Raji (cell line): ENCODE results near the gene WNT4.

Experiments
- POLR2A ChIP-seq: IDR thresholded peaks from 2 replicates; pipeline ENCODE4 v1.6.1; 2011; ENCODE audit warnings: low read depth, low read length, control low read depth; ENCODE audit not compliant: insufficient read depth

The WNT4 gene

GRCh38 chr1:22111620-22112019 is 31.3 kb downstream of the WNT4 start:
- TF ChIP-seq POLR2A: no peak

DNA sequence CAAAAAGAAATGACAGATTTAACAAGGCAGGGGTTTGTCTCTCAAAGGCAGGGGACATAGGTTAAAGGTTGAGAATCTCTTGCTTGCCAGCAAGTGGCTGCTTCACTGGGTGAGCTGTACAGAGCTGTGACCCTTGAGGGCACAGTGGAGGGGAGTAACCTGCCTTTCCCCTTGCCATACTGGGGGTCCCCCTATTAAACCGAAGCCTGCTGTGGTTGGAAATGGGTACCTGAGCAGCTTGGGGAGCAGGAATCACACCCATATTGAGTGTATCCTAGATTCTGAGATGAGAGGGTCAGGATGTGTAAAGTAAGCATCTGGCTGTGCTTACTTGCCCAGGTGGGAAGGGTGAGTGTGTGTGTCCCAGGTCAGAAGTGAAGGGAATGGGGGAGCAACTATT is 31.8 kb downstream of the WNT4 start:
- TF ChIP-seq POLR2A: no peak

DNA sequence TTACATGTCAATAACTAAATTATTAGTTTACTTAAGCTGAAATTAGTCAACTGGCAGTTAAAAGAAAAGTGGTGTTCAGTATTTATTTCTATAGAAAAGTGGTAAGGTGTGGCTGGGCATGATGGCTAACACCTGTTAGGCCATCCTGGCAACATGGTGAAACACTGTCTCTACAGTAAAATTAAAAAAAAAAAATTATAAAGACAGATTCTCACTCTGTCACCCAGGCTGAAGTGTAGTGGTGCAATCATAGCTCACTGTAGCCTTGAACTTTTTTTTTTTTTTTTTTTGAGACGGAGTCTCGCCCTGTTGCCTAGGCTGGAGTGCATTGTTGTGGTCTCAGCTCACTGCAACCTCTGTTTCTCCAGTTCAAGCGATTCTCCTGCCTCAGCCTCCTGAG is 32.9 kb downstream of the WNT4 start:
- TF ChIP-seq POLR2A: no peak

DNA sequence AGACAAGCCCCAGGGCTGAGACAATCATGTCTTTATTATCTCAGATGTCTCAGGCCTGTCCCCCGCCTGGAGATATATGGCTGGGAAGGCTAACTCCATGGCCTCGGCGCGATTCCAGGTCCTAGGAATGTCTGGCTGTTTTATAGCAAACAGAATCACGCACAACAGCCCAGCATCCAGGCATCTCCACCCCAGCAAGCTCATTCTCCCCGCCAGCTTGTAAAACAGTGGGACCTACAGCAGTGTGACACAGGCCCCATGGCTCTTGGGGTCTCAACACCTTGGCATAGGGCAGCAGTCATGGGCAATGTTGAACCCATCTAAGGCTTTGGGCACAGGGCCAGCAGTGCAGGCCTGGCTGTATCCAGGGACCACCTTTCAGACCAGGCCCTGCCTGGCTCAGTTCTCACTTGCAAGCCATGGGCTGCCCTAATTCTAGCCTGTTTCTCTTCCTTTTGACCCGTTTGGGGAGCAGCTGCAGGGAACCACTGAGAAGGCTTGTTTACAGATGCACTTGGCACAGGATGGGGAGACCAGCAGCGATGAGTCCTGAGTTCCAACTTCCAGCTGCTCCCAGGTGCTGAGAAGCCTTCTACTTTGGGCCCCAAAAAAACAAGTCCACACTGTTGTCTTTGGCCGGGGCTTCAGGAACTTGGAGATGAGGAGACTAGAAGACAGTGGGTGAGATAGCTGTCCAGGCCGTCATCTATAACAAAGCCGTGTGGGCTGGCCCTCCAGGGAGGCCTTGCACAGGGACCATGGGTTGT is 34.4 kb downstream of the WNT4 start:
- no peak for TF ChIP-seq POLR2A

- no peak for TF ChIP-seq POLR2A
These were observed 35.8 kb downstream of the WNT4 start for GRCh38 chr1:22107126-22107525.

DNA sequence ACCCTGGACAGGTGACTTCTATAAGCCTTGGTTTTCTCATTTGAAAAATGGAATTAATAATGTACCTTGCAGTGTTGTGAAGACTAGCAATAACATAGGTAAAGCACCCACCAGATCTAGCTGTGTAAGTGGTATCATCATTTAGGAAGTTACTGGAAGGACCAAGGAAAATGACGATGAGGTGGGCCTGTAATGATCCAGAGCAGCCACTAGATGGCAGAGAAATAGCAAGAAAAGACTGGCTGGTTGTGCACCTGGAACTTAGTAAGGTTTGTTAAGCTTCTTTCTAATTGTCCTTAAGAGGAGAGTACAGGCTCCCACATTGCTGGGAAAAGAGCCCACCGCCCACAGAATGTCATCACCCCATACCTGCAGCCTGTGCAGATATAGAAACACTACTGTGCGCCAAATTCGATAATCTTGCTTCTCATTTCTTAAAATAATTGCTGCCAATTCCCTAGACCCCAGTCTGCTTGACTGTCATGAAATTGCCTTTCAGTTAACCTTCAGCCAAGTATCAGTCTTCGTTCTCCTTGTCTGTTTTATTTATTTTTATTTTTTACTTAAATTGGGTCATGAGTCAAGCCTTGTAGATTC is 37.2 kb downstream of the WNT4 start:
- no peak for TF ChIP-seq POLR2A

DNA sequence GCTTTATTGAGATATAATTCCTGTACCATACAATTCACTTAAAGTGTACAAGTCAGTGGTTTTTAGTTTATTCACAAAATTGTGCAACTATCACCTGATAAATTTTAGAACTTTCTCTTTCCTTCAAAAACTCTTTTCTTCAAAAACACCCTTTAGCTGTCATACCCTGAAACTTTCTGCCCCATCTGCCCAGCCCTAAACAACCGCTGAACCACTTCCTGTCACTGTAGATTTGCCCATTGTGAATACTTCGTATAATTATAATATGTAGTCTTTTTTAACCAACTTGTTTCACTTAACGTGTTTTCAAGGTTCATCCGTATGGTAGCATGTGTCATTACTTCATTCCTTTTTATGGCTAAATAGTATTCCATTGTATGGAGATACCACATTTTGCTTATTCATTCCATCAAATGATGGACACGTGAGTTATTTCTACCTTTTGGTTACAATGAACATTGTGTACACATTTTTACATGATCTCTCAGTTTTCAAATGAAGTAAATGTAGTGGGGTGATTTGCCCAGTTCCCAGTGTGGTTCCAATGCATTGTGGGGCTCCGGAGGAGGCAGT is 37.9 kb downstream of the WNT4 start:
- TF ChIP-seq POLR2A: no peak

GRCh38 chr1:22104094-22104493 is 38.8 kb downstream of the WNT4 start:
- no peak for TF ChIP-seq POLR2A

- TF ChIP-seq POLR2A: no peak
These were observed 40.2 kb downstream of the WNT4 start for GRCh38 chr1:22102746-22103145.

- no peak for TF ChIP-seq POLR2A
These were observed 40.9 kb downstream of the WNT4 start for GRCh38 chr1:22101995-22102394.

DNA sequence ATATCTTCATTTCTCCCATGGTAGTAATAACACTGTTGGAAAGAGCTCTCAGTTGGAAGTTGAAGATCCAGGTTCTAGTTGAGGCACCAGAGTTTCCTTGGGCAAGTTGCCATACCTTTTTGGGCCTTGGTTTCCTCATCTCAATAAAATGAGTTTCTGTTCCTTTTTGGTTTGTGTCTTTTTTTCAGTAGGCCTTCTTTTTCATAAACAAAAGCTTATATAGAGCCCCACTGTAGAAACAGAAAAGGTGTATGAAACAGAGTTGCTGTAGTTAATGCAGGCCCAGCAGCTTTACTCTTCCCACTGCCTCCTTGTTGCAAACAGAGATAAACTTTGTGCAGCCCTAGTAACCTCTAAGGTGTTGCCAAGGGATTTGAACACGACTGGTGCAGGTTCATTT is 41.7 kb downstream of the WNT4 start:
- TF ChIP-seq POLR2A: no peak

DNA sequence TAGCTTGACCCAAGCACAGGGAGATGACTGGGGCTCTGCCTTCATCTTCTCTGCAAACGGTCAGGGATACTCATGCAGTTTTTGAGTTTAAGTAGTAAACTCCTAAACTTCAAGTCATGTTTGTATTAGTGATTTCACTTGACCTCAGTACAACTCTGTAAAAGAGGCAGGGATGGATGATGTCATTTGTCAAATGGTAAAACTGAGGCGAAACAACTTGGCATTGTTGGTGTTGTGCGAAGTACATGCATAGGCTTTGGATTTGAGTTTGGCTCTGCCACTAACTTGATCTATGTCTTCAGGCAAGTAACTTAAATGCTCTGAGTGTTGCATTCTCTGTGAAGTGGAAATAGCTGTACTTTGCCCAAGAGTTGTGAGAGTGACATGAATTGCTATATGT is 42.7 kb downstream of the WNT4 start:
- TF ChIP-seq POLR2A: no peak

DNA sequence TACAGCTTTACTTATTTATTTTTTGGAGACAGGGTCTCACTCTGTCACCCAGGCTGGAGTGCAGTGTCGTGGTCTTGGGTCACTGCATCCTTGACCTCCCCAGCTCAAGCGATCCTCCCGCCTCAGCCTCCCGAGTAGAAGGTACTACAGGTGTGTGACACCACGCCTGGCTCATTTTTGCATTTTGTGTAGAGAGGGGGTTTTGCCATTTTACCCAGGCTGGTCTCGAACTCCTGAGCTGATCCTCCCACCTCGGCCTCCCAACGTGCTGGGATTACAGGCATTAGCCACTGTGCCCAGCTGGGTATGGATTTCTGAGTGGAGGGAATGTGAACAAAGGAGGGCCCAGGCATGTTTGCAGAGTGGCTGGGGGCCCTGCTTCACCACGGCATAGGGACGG is 44.1 kb downstream of the WNT4 start:
- no peak for TF ChIP-seq POLR2A

DNA sequence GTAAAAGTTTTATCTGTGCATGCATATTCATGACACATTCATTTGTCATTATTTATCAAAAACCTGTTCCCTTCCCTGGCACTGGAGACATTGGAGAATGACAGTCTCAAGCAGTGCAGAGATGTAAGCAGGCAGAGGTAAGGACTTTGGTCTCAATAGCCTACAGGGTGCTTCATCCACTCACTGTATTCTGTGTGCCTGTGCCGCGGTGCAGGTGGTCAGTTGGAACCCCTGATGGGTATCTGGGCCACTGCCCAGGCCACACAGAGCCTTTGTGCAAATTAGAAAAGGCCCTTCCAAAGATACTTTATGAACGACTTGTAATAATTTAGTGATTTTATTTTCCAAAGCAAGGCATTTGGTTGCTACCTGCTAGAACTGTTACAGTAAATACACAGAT is 46.4 kb downstream of the WNT4 start:
- TF ChIP-seq POLR2A: no peak

GRCh38 chr1:22096036-22096435 is 46.9 kb downstream of the WNT4 start:
- TF ChIP-seq POLR2A: no peak

DNA sequence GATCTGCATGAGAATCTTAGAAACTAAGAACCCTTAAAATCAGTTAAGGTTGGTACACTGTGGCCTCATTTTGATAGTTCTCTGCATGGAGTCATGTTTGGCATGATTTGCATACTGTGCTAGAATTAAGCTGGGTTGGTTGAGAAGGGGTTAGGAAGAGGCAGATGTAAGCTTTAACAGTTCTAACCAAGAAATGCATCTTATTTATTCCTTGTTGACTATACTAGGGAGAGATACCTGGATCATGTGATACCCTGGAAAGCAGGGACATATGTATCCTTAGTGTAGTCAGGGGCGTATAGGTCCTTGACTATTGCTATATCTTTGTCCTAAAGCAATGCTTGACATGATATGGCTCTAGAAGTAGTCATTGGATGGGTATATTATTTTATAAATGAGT is 49.4 kb downstream of the WNT4 start:
- no peak for TF ChIP-seq POLR2A

DNA sequence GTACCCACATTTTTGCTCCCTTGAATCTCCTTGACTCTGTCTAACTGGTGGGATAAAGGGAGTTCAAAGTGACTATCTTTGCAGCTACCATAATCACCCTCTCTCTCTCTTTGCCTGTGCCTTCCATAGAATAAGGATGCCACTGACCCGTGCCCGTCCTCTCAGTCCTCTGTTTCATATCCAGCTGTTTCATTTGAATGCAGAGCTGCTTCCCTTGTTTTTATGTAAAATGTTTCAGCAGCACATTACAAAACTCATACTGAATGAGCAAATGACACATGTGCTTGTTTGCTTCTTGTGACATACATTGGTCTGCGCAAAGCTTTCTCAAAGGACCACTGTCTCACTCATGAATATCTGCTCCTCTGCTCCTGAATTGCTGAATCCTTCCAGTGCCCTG is 52.0 kb downstream of the WNT4 start:
- TF ChIP-seq POLR2A: no peak

GRCh38 chr1:22089787-22090186 is 53.1 kb downstream of the WNT4 start:
- TF ChIP-seq POLR2A: no peak
